ENCODE data around the gene HLA-F.
A peak's percentile ranks its signal among the peaks of the same experiment; 100 is the strongest.

Gene HLA-F

GRCh38 chr6:29739882-29740261, 16.6 kb downstream of the HLA-F start:
- H3K4me3 ChIP-seq (ENCODE audit: low read length): no peak overlapping the region
- DNase-seq (ENCODE audit: low read depth, low spot score): no peak

GRCh38 chr6:29741592-29741991, 18.4 kb downstream of the HLA-F start:
- no peak for DNase-seq (ENCODE audit: low read depth, low spot score)
- no peak overlapping the region for H3K4me3 ChIP-seq (ENCODE audit: low read length)

- DNase-seq (ENCODE audit: low read depth, low spot score): no peak
- no peak overlapping the region for H3K4me3 ChIP-seq (ENCODE audit: low read length)
Measured at GRCh38 chr6:29742127-29742526, 18.9 kb downstream of the HLA-F start.

GRCh38 chr6:29743025-29743424, 19.8 kb downstream of the HLA-F start:
- no peak overlapping the region for H3K4me3 ChIP-seq (ENCODE audit: low read length)
- DNase-seq (ENCODE audit: low read depth, low spot score): no peak

- H3K4me3 ChIP-seq (ENCODE audit: low read length): no peak overlapping the region
- no peak for DNase-seq (ENCODE audit: low read depth, low spot score)
Measured at GRCh38 chr6:29743568-29743967, 20.3 kb downstream of the HLA-F start.

- no peak overlapping the region for H3K4me3 ChIP-seq (ENCODE audit: low read length)
- no peak for DNase-seq (ENCODE audit: low read depth, low spot score)
Measured at GRCh38 chr6:29744131-29744530, 20.9 kb downstream of the HLA-F start.

GRCh38 chr6:29744621-29745020, 21.4 kb downstream of the HLA-F start:
- H3K4me3 ChIP-seq (ENCODE audit: low read length): no peak overlapping the region
- DNase-seq (ENCODE audit: low read depth, low spot score): no peak

GRCh38 chr6:29745386-29745785, 22.2 kb downstream of the HLA-F start:
- DNase-seq (ENCODE audit: low read depth, low spot score): no peak
- no peak overlapping the region for H3K4me3 ChIP-seq (ENCODE audit: low read length)

GRCh38 chr6:29745855-29746449, 22.7 kb downstream of the HLA-F start:
- H3K4me3 ChIP-seq (ENCODE audit: low read length): no peak overlapping the region
- DNase-seq (ENCODE audit: low read depth, low spot score): no peak

GRCh38 chr6:29746846-29747687, 23.8 kb downstream of the HLA-F start:
- no peak overlapping the region for H3K4me3 ChIP-seq (ENCODE audit: low read length)
- no peak for DNase-seq (ENCODE audit: low read depth, low spot score)

GRCh38 chr6:29747688-29748250, 24.5 kb downstream of the HLA-F start:
- H3K4me3 ChIP-seq (ENCODE audit: low read length): peak overlapping the region; percentile 50; the same call in 1 of the 2 replicates
- DNase-seq (ENCODE audit: low read depth, low spot score): no peak

GRCh38 chr6:29748391-29749307, 25.4 kb downstream of the HLA-F start:
- DNase-seq (ENCODE audit: low read depth, low spot score): peak; percentile 52
- H3K4me3 ChIP-seq (ENCODE audit: low read length): peak overlapping the region; percentile 50

- no peak overlapping the region for H3K4me3 ChIP-seq (ENCODE audit: low read length)
- no peak for DNase-seq (ENCODE audit: low read depth, low spot score)
Measured at GRCh38 chr6:29749308-29749662, 26.1 kb downstream of the HLA-F start.

GRCh38 chr6:29749668-29750067, 26.4 kb downstream of the HLA-F start:
- no peak for DNase-seq (ENCODE audit: low read depth, low spot score)
- H3K4me3 ChIP-seq (ENCODE audit: low read length): no peak overlapping the region

GRCh38 chr6:29750709-29751108, 27.5 kb downstream of the HLA-F start:
- no peak overlapping the region for H3K4me3 ChIP-seq (ENCODE audit: low read length)
- no peak for DNase-seq (ENCODE audit: low read depth, low spot score)

- no peak overlapping the region for H3K4me3 ChIP-seq (ENCODE audit: low read length)
- no peak for DNase-seq (ENCODE audit: low read depth, low spot score)
Measured at GRCh38 chr6:29751480-29751879, 28.2 kb downstream of the HLA-F start.

GRCh38 chr6:29752451-29753308, 29.4 kb downstream of the HLA-F start:
- peak; percentile 58 for DNase-seq (ENCODE audit: low read depth, low spot score)
- peak overlapping the region; percentile 16 for H3K4me3 ChIP-seq (ENCODE audit: low read length)

- DNase-seq (ENCODE audit: low read depth, low spot score): no peak
- H3K4me3 ChIP-seq (ENCODE audit: low read length): no peak overlapping the region
Measured at GRCh38 chr6:29753309-29753644, 30.0 kb downstream of the HLA-F start.

Data from Jurkat, Clone E6-1 (cell line).